Breast epithelium (tissue), 3 donors: Measurements from ENCODE around the gene SLC30A9.

Experiments used
- POLR2AphosphoS5 ChIP-seq, 3 donors: sonication (generic); formaldehyde crosslinking; IDR thresholded peaks; one replicate each; pipeline ENCODE4 v1.6.1; 2017; ENCODE audit warnings: antibody characterized with exemption in 3 of 3
- TF ChIP-seq, protein P1 (sequence below), 3 donors: fragments of 450-650 bp; IDR thresholded peaks; one replicate each; pipeline ENCODE4 v1.5.1; 2016 to 2017; ENCODE audit warnings: antibody characterized with exemption in 3 of 3, mild to moderate bottlenecking in 3 of 3, moderate library complexity in 3 of 3

DNA sequence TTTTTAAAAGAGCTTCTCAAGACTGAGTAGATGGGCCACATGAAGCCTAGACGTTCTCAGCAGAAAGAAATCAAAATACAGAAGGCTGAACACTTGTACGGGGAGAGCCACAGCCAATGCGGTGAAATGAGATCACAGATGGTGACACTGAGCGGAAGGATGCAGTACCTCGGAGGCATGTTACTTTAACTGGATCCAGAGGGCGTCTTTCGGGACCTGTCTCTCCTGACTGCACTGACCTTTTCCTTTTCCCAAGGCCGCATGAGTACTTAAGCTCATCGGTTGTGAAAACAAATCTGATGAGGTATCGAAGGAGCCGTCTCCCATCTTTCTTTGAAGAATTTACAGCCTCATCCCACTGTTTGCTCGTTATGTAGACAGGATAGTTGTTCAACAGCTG lies 129.6 kb downstream of the SLC30A9 start:
- TF ChIP-seq, protein P1, sequence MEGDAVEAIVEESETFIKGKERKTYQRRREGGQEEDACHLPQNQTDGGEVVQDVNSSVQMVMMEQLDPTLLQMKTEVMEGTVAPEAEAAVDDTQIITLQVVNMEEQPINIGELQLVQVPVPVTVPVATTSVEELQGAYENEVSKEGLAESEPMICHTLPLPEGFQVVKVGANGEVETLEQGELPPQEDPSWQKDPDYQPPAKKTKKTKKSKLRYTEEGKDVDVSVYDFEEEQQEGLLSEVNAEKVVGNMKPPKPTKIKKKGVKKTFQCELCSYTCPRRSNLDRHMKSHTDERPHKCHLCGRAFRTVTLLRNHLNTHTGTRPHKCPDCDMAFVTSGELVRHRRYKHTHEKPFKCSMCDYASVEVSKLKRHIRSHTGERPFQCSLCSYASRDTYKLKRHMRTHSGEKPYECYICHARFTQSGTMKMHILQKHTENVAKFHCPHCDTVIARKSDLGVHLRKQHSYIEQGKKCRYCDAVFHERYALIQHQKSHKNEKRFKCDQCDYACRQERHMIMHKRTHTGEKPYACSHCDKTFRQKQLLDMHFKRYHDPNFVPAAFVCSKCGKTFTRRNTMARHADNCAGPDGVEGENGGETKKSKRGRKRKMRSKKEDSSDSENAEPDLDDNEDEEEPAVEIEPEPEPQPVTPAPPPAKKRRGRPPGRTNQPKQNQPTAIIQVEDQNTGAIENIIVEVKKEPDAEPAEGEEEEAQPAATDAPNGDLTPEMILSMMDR (IDR thresholded peaks at IDR 0.05), result no peak
- no peak for TF ChIP-seq POLR2AphosphoS5 (IDR thresholded peaks at IDR 0.05)
